Lung (tissue), 12 donors: ENCODE data around the gene MT1F. TPM values are rescaled to one million over a fixed set of nuclear protein-coding genes. Genes with fewer than 3 reads are reported as not detected.
A peak's percentile ranks its signal among the peaks of the same experiment; 100 is the strongest.

Experiments used
- ATAC-seq: fragments of 200-7000 bp; cut with Tn5 transposase; one replicate; pipeline ENCODE4 v1.9.1; 2020; ENCODE audit warnings: moderate number of reproducible peaks; ENCODE audit not compliant: insufficient read depth, low FRiP score
- DNase-seq, 3 donors: peaks; one replicate each; pipeline ENCODE4 v3.0.0-alpha.2; 2013 to 2017
- H3K27ac ChIP-seq, 2 donors: one replicate each; pipeline ENCODE4 v1.5.1; 2013; ENCODE audit warnings: mild to moderate bottlenecking in 2 of 2, moderate library complexity in 2 of 2, control low read depth in 1 of 2, inconsistent platforms in 1 of 2, low read depth in 1 of 2, low read length in 1 of 2
- H3K27me3 ChIP-seq, 3 donors: one replicate each; pipeline ENCODE4 v1.5.1; 2013; ENCODE audit warnings: low read length in 2 of 3; ENCODE audit not compliant: control insufficient read depth in 3 of 3, insufficient read depth in 3 of 3
- H3K36me3 ChIP-seq, 4 donors: one replicate each; pipeline ENCODE4 v1.5.1; 2013; ENCODE audit warnings: low read length in 4 of 4, mild to moderate bottlenecking in 1 of 4, moderate library complexity in 1 of 4; ENCODE audit not compliant: control insufficient read depth in 4 of 4, insufficient read depth in 4 of 4
- H3K4me1 ChIP-seq, 5 donors: one replicate each; pipeline ENCODE4 v1.5.1; 2013; ENCODE audit warnings: low read length in 5 of 5, mild to moderate bottlenecking in 2 of 5, moderate library complexity in 1 of 5; ENCODE audit not compliant: control insufficient read depth in 5 of 5, insufficient read depth in 5 of 5
- H3K4me3 ChIP-seq: one replicate; pipeline ENCODE4 v1.5.1; 2013; ENCODE audit warnings: mild to moderate bottlenecking, control low read depth, moderate library complexity
- H3K9ac ChIP-seq, 2 donors: one replicate each; pipeline ENCODE4 v1.5.1; 2013; ENCODE audit warnings: low read length in 2 of 2, control low read depth in 1 of 2; ENCODE audit not compliant: insufficient read depth in 1 of 2
- H3K9me3 ChIP-seq, 4 donors: one replicate each; pipeline ENCODE4 v1.5.1; 2013; ENCODE audit warnings: low read length in 3 of 4, mild to moderate bottlenecking in 1 of 4, moderate library complexity in 1 of 4; ENCODE audit not compliant: control insufficient read depth in 4 of 4, insufficient read depth in 3 of 4
- WGBS, 2 donors: extraction: QIAGEN DNeasy Blood & Tissue Kit; methylation state at CpG; one replicate each; pipeline ENCODE4 v1.1.7; 2013; 5-methylcytosine and 5-hydroxymethylcytosine counted together
- polyA plus RNA-seq, 2 donors: library from polyadenylated mRNA; stranded (reverse); fragments of 200-250 nt; gene quantifications; one replicate each; pipeline ENCODE4 v1.2.1, GENCODE V29; 2013
- total RNA-seq, 2 donors: library from RNA; depleted of rRNA in 1 of 2; stranded (reverse); fragments of >200 nt in 1 of 2; gene quantifications; one replicate each; pipeline ENCODE4 v1.2.1, GENCODE V29; 2014 to 2021
- TF ChIP-seq, protein P1 (sequence below): IDR thresholded peaks from 2 replicates; pipeline ENCODE4 v1.5.1; 2012; ENCODE audit warnings: mild to moderate bottlenecking; ENCODE audit errors: control extremely low read depth, extremely low read depth
- donor health status: control.
- donor health status: control.
- donor health status: Bipolar disorder and iron deficiency.
- donor health status: healthy.
- donor health status: DM: yes; HTN: yes; CAD: no.

Gene MT1F
- total and polyA plus RNA-seq, 4 donors, result 3.6 to 42.0 (median 20.9) TPM

DNA sequence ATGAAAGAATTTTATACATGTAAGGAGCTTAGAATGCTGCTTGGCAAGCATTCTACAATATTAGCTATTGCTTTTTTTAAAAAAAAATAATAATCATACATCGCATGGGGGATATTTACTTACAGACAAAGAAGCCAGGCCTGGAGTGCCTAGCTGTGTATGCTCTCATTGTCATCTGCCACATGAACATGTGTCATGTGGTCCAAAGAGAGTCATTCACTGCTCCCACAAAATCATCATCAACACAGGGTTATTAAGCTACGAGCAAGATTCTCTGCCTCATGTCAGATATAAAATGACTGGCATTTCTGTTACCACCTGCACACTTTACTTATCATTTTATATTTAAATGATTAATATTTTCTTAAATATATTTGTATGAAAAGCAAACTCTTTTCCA lies 34.1 kb upstream of the MT1F start:
- DNase-seq, result no peak
- H3K36me3 ChIP-seq, result no peaks in the 10 kb centered on the region
- ATAC-seq, result no peak
- no peak overlapping the region for H3K27ac ChIP-seq
- H3K4me1 ChIP-seq, result peaks cover 0 to 13% (median 0%) of the 10 kb centered on the region in 5 donors
- peaks cover 0 to 31% (median 17%) of the 10 kb centered on the region in 3 donors for H3K27me3 ChIP-seq
- no peaks in the 10 kb centered on the region for H3K9me3 ChIP-seq
- no peak overlapping the region for H3K4me3 ChIP-seq
- H3K9ac ChIP-seq, result no peak overlapping the region
- WGBS, 2 donors, result 96 to 98% methylated on average over 2 of the region's 2 CpGs
- TF ChIP-seq, protein P1, sequence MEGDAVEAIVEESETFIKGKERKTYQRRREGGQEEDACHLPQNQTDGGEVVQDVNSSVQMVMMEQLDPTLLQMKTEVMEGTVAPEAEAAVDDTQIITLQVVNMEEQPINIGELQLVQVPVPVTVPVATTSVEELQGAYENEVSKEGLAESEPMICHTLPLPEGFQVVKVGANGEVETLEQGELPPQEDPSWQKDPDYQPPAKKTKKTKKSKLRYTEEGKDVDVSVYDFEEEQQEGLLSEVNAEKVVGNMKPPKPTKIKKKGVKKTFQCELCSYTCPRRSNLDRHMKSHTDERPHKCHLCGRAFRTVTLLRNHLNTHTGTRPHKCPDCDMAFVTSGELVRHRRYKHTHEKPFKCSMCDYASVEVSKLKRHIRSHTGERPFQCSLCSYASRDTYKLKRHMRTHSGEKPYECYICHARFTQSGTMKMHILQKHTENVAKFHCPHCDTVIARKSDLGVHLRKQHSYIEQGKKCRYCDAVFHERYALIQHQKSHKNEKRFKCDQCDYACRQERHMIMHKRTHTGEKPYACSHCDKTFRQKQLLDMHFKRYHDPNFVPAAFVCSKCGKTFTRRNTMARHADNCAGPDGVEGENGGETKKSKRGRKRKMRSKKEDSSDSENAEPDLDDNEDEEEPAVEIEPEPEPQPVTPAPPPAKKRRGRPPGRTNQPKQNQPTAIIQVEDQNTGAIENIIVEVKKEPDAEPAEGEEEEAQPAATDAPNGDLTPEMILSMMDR, result no peak

DNA sequence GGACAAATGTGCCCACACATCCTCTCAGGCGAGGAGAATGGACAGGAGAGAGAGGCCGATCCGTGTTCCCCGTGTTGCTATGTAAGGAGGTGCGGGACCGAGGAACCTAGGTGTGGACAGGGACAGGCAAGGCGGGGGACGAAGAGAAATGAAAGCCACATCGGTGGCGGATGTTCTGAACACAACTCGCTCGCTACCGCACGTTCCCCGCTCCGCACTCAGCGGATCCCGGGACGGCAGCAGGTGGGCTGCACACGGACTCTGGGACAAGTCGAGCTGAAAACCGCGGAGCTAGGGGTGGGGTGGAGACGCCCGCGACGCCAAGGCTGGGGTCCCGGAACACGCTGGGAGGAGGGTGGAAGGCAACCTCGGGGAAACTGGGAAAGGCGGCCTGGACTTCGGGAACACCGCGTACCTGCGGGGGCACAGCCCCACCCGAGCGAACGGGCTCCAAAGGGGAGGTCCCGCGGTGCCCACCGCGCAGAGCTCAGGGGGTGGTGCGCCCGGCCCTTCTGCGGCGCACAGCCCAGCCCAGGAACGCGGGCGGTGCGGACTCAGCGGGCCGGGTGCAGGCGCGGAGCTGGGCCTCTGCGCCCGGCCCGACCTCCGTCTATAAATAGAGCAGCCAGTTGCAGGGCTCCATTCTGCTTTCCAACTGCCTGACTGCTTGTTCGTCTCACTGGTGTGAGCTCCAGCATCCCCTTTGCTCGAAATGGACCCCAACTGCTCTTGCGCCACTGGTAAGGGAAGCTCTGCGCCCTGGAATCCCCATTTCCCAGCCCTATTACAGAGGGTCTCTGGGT lies 32.4 kb upstream of the MT1F start, which contains the start of gene MT1E:
MT1E (plus strand) TSS at position 642 of the 803 bp plus-strand sequence; CDS start at position 713, 71 bp downstream.
- peak within 1 kb of the TSS; percentile 91 to 94 for H3K27ac ChIP-seq
- DNase-seq (peak; percentile 62 to 81 (median 67)), ATAC-seq (peak; percentile 90)
- TF ChIP-seq, protein P1, result no peak
- H3K9me3 ChIP-seq, result peaks cover 0 to 1% (median 0%) of the 10 kb centered on the region in 4 donors
- WGBS, 2 donors, result 1 to 2% methylated on average over 62 of the region's 62 CpGs
- H3K36me3 ChIP-seq, result no peaks in the 10 kb centered on the region
- H3K4me3 ChIP-seq, result peak within 1 kb of the TSS; percentile 55
- peaks cover 0 to 32% (median 13%) of the 10 kb centered on the region in 3 donors for H3K27me3 ChIP-seq
- H3K4me1 ChIP-seq, result peaks cover 0 to 13% (median 0%) of the 10 kb centered on the region in 5 donors
- H3K9ac ChIP-seq, result peak within 1 kb of the TSS; percentile 0 to 77

DNA sequence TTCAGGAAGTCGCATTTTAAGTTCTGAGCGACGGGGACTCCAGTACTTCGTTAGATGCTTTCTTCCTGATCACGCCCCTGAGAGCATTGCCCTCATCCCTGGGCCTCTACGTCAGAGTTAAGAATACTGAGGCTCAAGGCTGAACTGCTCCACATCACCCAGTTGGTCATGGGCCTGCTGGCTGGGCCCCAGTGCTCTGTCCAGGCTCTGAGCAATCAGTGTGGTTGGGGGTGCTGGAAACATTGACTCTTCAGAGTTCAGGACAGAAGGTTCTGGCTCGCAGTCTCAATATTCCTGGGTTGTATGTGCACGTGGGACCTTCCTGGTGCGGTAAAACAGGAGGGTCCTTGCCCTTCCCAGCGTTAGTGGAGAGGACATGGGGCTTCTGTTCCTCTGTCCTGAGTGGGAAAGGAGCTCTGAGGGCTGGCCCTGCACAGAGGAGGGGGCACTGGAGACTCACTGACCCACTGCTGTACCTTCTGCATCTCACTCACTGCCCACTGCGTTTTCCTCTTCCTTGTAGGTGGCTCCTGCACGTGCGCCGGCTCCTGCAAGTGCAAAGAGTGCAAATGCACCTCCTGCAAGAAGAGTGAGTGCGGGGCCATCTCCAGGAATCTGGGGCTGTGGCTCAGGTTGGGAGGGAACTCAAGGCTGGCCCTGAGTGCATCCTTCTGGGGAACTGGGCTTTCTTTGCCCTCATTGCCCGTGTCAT lies 31.7 kb upstream of the MT1F start:
- peak overlapping the region; percentile 91 to 94 for H3K27ac ChIP-seq
- TF ChIP-seq, protein P1, result no peak
- peak overlapping the region; percentile 55 for H3K4me3 ChIP-seq
- peaks cover 0 to 32% (median 17%) of the 10 kb centered on the region in 3 donors for H3K27me3 ChIP-seq
- no peaks in the 10 kb centered on the region for H3K36me3 ChIP-seq
- H3K9me3 ChIP-seq, result peaks cover 0 to 1% (median 0%) of the 10 kb centered on the region in 4 donors
- ATAC-seq, result peak; percentile 8
- peaks cover 0 to 13% (median 0%) of the 10 kb centered on the region in 5 donors for H3K4me1 ChIP-seq
- WGBS, 2 donors, result 22 to 25% methylated on average over 16 of the region's 16 CpGs
- H3K9ac ChIP-seq, result no peak overlapping the region
- DNase-seq, result no peak
